ENCODE results near the gene GLB1L. TPM values are rescaled to one million over a fixed set of nuclear protein-coding genes. Genes with fewer than 3 reads are reported as not detected.

The GLB1L gene
- total RNA-seq, 1 experiment from 2014 or later = 4.9 TPM

DNA sequence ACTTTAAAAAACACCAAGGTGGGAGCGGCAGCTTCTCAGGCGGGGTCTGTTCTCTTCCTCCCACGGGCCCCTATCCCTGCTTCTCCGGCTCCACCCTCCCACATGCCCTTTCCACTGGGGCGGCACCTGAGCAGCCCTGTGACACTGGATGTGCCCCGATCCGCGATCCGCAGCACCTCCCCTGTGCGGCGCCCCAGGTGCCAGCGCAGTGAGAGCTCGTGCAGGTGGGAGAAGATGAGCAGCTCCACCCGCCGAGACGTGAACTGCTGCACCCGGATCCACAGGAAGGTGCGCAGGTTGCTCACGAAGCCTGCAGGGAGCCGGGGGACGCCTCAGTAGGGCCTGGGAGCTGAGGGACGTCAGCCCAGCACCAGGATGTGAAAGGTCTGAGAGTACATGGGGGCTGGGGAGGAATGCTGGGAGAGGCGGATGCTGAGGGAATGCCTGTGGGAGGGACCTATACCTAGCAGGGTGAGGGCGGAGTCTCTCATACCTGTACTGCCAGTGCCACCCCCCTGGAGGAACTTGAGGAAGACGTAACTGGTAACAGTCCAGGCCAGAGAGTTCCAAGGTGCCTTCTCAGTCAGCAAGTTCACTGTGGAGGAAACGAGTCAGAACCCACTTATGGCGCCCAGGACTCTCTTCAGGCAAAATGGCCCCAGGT, 29.2 kb downstream of the GLB1L start:
- TF ChIP-seq, protein P1, sequence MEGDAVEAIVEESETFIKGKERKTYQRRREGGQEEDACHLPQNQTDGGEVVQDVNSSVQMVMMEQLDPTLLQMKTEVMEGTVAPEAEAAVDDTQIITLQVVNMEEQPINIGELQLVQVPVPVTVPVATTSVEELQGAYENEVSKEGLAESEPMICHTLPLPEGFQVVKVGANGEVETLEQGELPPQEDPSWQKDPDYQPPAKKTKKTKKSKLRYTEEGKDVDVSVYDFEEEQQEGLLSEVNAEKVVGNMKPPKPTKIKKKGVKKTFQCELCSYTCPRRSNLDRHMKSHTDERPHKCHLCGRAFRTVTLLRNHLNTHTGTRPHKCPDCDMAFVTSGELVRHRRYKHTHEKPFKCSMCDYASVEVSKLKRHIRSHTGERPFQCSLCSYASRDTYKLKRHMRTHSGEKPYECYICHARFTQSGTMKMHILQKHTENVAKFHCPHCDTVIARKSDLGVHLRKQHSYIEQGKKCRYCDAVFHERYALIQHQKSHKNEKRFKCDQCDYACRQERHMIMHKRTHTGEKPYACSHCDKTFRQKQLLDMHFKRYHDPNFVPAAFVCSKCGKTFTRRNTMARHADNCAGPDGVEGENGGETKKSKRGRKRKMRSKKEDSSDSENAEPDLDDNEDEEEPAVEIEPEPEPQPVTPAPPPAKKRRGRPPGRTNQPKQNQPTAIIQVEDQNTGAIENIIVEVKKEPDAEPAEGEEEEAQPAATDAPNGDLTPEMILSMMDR (IDR thresholded peaks at IDR 0.05; ENCODE audit: unreplicated experiment) = no peak
- BruUV-seq (replicated peaks) = no TSS peak
- Mint-ChIP-seq H3K36me3 (ENCODE audit: insufficient read depth, unreplicated experiment) (peaks cover 42% of the 10 kb centered on the region), H3K4me1 (ENCODE audit: insufficient read depth, unreplicated experiment) (no peaks in the 10 kb centered on the region), H3K4me3 (ENCODE audit: unreplicated experiment) (no peak overlapping the region), H3K27me3 (ENCODE audit: insufficient read depth, unreplicated experiment) (no peaks in the 10 kb centered on the region), H3K27ac (ENCODE audit: low read depth, unreplicated experiment) (no peak overlapping the region), H3K9me3 (ENCODE audit: unreplicated experiment) (no peaks in the 10 kb centered on the region)
- intact Hi-C loops (cut with micrococcal nuclease) = no loop called here
- POLR2A ChIA-PET = interaction anchor here (2.4 to 6.3 kb wide), 4 partner anchors 9 to 36 kb away, joined by 18 to 127 read pairs (median 62); partner anchors contain the start of genes ANKZF1, ATG9A, GLB1L and STK16
- CTCF ChIA-PET = interaction anchor here (0.6 to 5.2 kb wide), 6 partner anchors 10 to 79 kb away, joined by 3 to 24 read pairs (median 4); no protein-coding TSS in a partner anchor
- DNase-seq (ENCODE audit: unreplicated experiment) = no peak

DNA sequence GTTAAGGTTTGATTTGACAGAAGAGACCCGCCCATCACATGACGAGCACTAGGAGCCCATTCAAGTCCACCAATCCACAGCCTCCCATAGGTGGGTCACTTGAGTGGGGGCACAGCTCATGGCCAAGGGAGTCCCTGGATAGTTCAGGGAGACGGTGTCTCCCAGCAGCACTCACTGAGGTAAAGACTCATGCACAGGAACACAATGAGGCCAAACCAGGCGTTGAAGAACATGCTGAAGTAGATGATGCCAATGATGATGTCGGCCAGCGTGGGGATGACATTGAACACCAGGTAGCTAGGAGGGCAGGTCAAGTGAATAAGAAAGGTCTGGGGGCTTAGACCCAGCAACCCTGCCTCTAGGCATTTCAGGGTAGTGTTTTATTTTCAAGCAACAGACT, 30.5 kb downstream of the GLB1L start:
- Mint-ChIP-seq H3K4me1 (ENCODE audit: insufficient read depth, unreplicated experiment) (no peaks in the 10 kb centered on the region), H3K4me3 (ENCODE audit: unreplicated experiment) (no peak overlapping the region), H3K27me3 (ENCODE audit: insufficient read depth, unreplicated experiment) (no peaks in the 10 kb centered on the region), H3K9me3 (ENCODE audit: unreplicated experiment) (no peaks in the 10 kb centered on the region), H3K27ac (ENCODE audit: low read depth, unreplicated experiment) (no peak overlapping the region), H3K36me3 (ENCODE audit: insufficient read depth, unreplicated experiment) (peaks cover 54% of the 10 kb centered on the region)
- intact Hi-C loops (cut with micrococcal nuclease) = no loop called here
- POLR2A ChIA-PET = interaction anchor here (6.3 kb wide), 1 partner anchor 14 kb away, joined by 127 read pairs; the partner anchor contains the start of genes ANKZF1 and ATG9A
- DNase-seq (ENCODE audit: unreplicated experiment) = no peak
- BruUV-seq (replicated peaks) = no TSS peak
- CTCF ChIA-PET = interaction anchor here (5.2 kb wide), 1 partner anchor 80 kb away, joined by 24 read pairs; no protein-coding TSS in a partner anchor
- TF ChIP-seq, protein P1 (IDR thresholded peaks at IDR 0.05; ENCODE audit: unreplicated experiment) = no peak

DNA sequence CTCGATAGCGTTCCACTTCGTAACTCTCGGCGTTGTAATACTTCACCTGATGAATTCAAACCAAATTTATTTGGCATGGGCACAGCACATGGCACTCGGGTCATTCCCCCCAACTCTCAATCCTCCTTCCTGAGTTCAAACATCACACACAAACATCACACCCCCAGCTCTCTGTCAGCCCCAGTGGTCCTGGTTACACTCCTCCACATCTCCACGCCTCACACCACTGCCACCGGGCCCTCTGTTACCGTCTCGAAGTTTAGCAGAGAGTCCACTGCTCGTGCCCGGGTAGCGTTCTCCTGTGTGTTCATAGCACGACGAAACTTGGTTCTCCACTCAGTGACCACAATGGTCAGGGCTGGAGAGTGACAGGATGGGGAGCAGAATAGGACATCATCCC, 31.1 kb downstream of the GLB1L start:
- no peaks in the 10 kb centered on the region for H3K4me1 Mint-ChIP-seq (ENCODE audit: insufficient read depth, unreplicated experiment)
- TF ChIP-seq, protein P1 (IDR thresholded peaks at IDR 0.05; ENCODE audit: unreplicated experiment) = no peak
- peaks cover 61% of the 10 kb centered on the region for H3K36me3 Mint-ChIP-seq (ENCODE audit: insufficient read depth, unreplicated experiment)
- CTCF ChIA-PET = no interaction called here
- no TSS peak for BruUV-seq (replicated peaks)
- no peak for DNase-seq (ENCODE audit: unreplicated experiment)
- peak overlapping the region; percentile 40 for H3K27ac Mint-ChIP-seq (ENCODE audit: low read depth, unreplicated experiment)
- no peaks in the 10 kb centered on the region for H3K27me3 Mint-ChIP-seq (ENCODE audit: insufficient read depth, unreplicated experiment)
- intact Hi-C loops (cut with micrococcal nuclease) = no loop called here
- H3K9me3 Mint-ChIP-seq (ENCODE audit: unreplicated experiment) = no peaks in the 10 kb centered on the region
- POLR2A ChIA-PET = interaction anchor here (2.0 kb wide), 1 partner anchor 15 kb away, joined by 7 read pairs; the partner anchor contains the start of genes ANKZF1 and ATG9A
- no peak overlapping the region for H3K4me3 Mint-ChIP-seq (ENCODE audit: unreplicated experiment)

DNA sequence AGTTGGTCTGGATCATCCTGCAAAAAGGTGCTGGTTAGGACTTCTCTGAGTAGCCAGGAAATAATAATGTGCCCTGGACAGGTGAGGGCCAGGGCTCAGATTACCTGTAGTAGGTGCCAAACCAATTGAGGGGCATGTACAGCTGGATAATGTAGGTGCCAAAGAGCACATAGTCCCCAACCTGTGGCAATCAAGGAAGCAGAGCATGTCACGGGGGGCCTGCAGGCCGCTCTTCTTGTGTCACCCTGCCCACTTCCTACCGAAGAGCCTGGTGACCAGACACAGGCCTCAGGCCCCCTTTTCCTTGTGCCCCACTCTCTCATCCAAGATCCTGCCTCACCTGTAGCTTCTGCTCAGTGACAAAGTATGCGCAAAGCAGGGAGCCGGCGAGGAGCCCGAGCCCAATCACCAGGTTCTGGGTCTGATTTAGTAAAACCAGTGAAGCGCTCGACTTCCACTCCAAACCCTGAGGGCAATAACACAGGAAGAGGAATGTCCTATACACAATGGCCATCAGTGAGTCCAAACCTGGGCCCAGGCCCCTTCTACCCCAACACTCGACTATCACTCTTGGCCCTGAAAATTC, 31.7 kb downstream of the GLB1L start:
- Mint-ChIP-seq H3K36me3 (ENCODE audit: insufficient read depth, unreplicated experiment) (peaks cover 66% of the 10 kb centered on the region), H3K27me3 (ENCODE audit: insufficient read depth, unreplicated experiment) (no peaks in the 10 kb centered on the region), H3K9me3 (ENCODE audit: unreplicated experiment) (no peaks in the 10 kb centered on the region), H3K4me3 (ENCODE audit: unreplicated experiment) (no peak overlapping the region), H3K4me1 (ENCODE audit: insufficient read depth, unreplicated experiment) (peaks cover 1% of the 10 kb centered on the region), H3K27ac (ENCODE audit: low read depth, unreplicated experiment) (peak overlapping the region; percentile 40)
- DNase-seq (ENCODE audit: unreplicated experiment) = no peak
- ChIA-PET CTCF (interaction anchor here (0.9 to 1.0 kb wide), 2 partner anchors 78 to 81 kb away, joined by 3 to 4 read pairs; no protein-coding TSS in a partner anchor), POLR2A (interaction anchor here (2.0 kb wide), 1 partner anchor 16 kb away, joined by 7 read pairs; the partner anchor contains the start of genes ANKZF1 and ATG9A)
- TF ChIP-seq, protein P1 (IDR thresholded peaks at IDR 0.05; ENCODE audit: unreplicated experiment) = no peak
- intact Hi-C loops (cut with micrococcal nuclease) = no loop called here
- no TSS peak for BruUV-seq (replicated peaks)

Data from MCF 10A (cell line).